SK-N-SH (cell line): ENCODE measurements around the gene CYP4F12. TPM values are rescaled to one million over a fixed set of nuclear protein-coding genes. Genes with fewer than 3 reads are reported as not detected.
"Not testable (repeated sequence)": the region's sequence is repeated elsewhere in the genome, so short reads cannot be mapped to it uniquely, and the experiment has no call there.

ENCODE experiments used
- CTCF ChIA-PET: fragments of 300-600, 350-600 bp; formaldehyde crosslinking; extraction: SDS; loops from one replicate; lab custom pipeline; 2021; lab: Yijun Ruan, JAX
- POLR2A ChIA-PET: fragments of 350-600 bp; sonication (Branson Sonifier 250); formaldehyde crosslinking; extraction: SDS; loops from one replicate; lab custom pipeline; 2020; ENCODE audit warnings: antibody characterized with exemption, inconsistent platforms; lab: Yijun Ruan, JAX
- DNase-seq: peaks from one replicate; pipeline ENCODE4 v3.0.0; 2012
- H2AFZ ChIP-seq: fragments of 200-600 bp; sonication (generic); 2 replicates; pipeline ENCODE4 v1.8.1; 2016; ENCODE audit warnings: antibody characterized with exemption, mild to moderate bottlenecking, low read depth
- H3F3A ChIP-seq: fragments of 200-600 bp; sonication (generic); replicated peaks from 2 replicates; pipeline ENCODE3; 2016; ENCODE audit warnings: antibody characterized with exemption, mild to moderate bottlenecking; ENCODE audit not compliant: insufficient read depth
- H3K27ac ChIP-seq, 2 experiments: fragments of 200-500 bp in 1 of 2; fragments of 200-600 bp in 1 of 2; sonication (Bioruptor generic) in 1 of 2; sonication (generic), shearing (Covaris generic) in 1 of 2; 2 replicates each; pipeline versions ENCODE4 v1.5.1 to v1.6.1; 2014 to 2016; ENCODE audit warnings: low read depth in 2 of 2, inconsistent platforms in 1 of 2, low read length in 1 of 2, mild to moderate bottlenecking in 1 of 2, mixed read lengths in 1 of 2
- H3K27me3 ChIP-seq: fragments of 200-600 bp; sonication (generic), shearing (Covaris generic); 2 replicates; pipeline ENCODE4 v1.6.1; 2016; ENCODE audit warnings: mixed run types; ENCODE audit not compliant: insufficient read depth
- H3K36me3 ChIP-seq, 2 experiments: fragments of 200-500 bp in 1 of 2; fragments of 200-600 bp in 1 of 2; sonication (Bioruptor generic) in 1 of 2; sonication (generic) in 1 of 2; replicated peaks in 1 of 2; 2 replicates each; pipeline versions ENCODE3 to v1.5.1; 2014 to 2016; ENCODE audit warnings: low read length in 1 of 2, mild to moderate bottlenecking in 1 of 2; ENCODE audit not compliant: insufficient read depth in 2 of 2, control insufficient read depth in 1 of 2
- H3K4me1 ChIP-seq, 2 experiments: fragments of 200-500 bp in 1 of 2; fragments of 200-600 bp in 1 of 2; sonication (Bioruptor generic) in 1 of 2; sonication (generic), shearing (Covaris generic) in 1 of 2; 2 replicates each; pipeline versions ENCODE4 v1.5.1 to v1.6.1; 2014 to 2016; ENCODE audit warnings: low read depth in 1 of 2, low read length in 1 of 2, mixed run types in 1 of 2; ENCODE audit not compliant: insufficient read depth in 2 of 2, control insufficient read depth in 1 of 2
- H3K4me2 ChIP-seq: fragments of 200-600 bp; sonication (generic), shearing (Covaris generic); 2 replicates; pipeline ENCODE4 v1.6.1; 2017; ENCODE audit warnings: mixed run types
- H3K4me3 ChIP-seq, 2 experiments: fragments of 200-500 bp in 1 of 2; fragments of 200-600 bp in 1 of 2; sonication (Bioruptor generic) in 1 of 2; sonication (generic), shearing (Covaris generic) in 1 of 2; 2 replicates each; pipeline versions ENCODE4 v1.5.1 to v1.8.1; 2014 to 2016; ENCODE audit warnings: low read depth in 2 of 2, inconsistent platforms in 1 of 2, low read length in 1 of 2, mild to moderate bottlenecking in 1 of 2, mixed read lengths in 1 of 2, moderate library complexity in 1 of 2
- H3K79me2 ChIP-seq: fragments of 200-600 bp; sonication (generic); 2 replicates; pipeline ENCODE4 v1.8.1; 2017; ENCODE audit warnings: mild to moderate bottlenecking; ENCODE audit not compliant: insufficient read depth
- H3K9ac ChIP-seq: fragments of 200-600 bp; sonication (generic); 2 replicates; pipeline ENCODE4 v1.6.1; 2017; ENCODE audit warnings: mixed run types
- H3K9me2 ChIP-seq: fragments of 200-600 bp; sonication (generic); 2 replicates; pipeline ENCODE4 v1.6.1; 2017; ENCODE audit warnings: mixed run types
- H3K9me3 ChIP-seq: fragments of 200-600 bp; sonication (generic); 2 replicates; pipeline ENCODE4 v1.6.1; 2017; ENCODE audit warnings: mixed run types, mild to moderate bottlenecking, moderate library complexity
- H4K20me1 ChIP-seq: fragments of 200-600 bp; sonication (generic); 2 replicates; pipeline ENCODE4 v1.6.1; 2017; ENCODE audit warnings: mild to moderate bottlenecking, mixed run types; ENCODE audit not compliant: insufficient read depth
- CHD2 ChIP-seq: fragments of 150-350 bp; IDR thresholded peaks from 2 replicates; pipeline ENCODE4 v1.6.1; 2018; ENCODE audit warnings: low read length; ENCODE audit not compliant: partially characterized antibody
- CTCF ChIP-seq: fragments of 200-600 bp; sonication (generic); IDR thresholded peaks from 2 replicates; pipeline ENCODE4 v1.6.1; 2017; ENCODE audit warnings: antibody characterized with exemption, mild to moderate bottlenecking, moderate library complexity
- ELF1 ChIP-seq: IDR thresholded peaks from 2 replicates; pipeline ENCODE4 v1.4.0; 2012
- EZH2phosphoT487 ChIP-seq: fragments of 200-600 bp; sonication (generic); IDR thresholded peaks from 2 replicates; pipeline ENCODE4 v1.6.1; 2017; ENCODE audit warnings: low read depth, mixed run types, mild to moderate bottlenecking, antibody characterized with exemption, moderate library complexity, borderline replicate concordance
- FOSL2 ChIP-seq: IDR thresholded peaks from 2 replicates; pipeline ENCODE4 v1.4.0; 2012; ENCODE audit warnings: low read depth, mild to moderate bottlenecking, moderate library complexity, borderline replicate concordance
- MEF2A ChIP-seq: IDR thresholded peaks from 2 replicates; pipeline ENCODE4 v1.4.0; 2012; ENCODE audit warnings: low read depth, borderline replicate concordance
- NFIC ChIP-seq: IDR thresholded peaks from 2 replicates; pipeline ENCODE4 v1.4.0; 2012; ENCODE audit warnings: borderline replicate concordance
- RCOR1 ChIP-seq: fragments of 150-350 bp; IDR thresholded peaks from 2 replicates; pipeline ENCODE4 v1.6.1; 2017; ENCODE audit warnings: antibody characterized with exemption, low read length
- SMC3 ChIP-seq: IDR thresholded peaks from 2 replicates; pipeline ENCODE4 v1.6.1; 2012; ENCODE audit warnings: low read depth, low read length, improper control_type of control experiment
- TCF12 ChIP-seq: IDR thresholded peaks from 2 replicates; pipeline ENCODE4 v1.4.0; 2012
- TEAD4 ChIP-seq: IDR thresholded peaks from 2 replicates; pipeline ENCODE4 v1.4.0; 2012; ENCODE audit warnings: mild to moderate bottlenecking, borderline replicate concordance; ENCODE audit not compliant: insufficient read depth
- USF1 ChIP-seq: IDR thresholded peaks from 2 replicates; pipeline ENCODE4 v1.4.0; 2012; ENCODE audit warnings: low read depth, borderline replicate concordance
- WGBS: methylation state at CpG from one replicate; pipeline ENCODE4 v1.1.6; 2017; ENCODE audit warnings: low lambda C conversion rate; 5-methylcytosine and 5-hydroxymethylcytosine counted together
- polyA plus RNA-seq, 3 experiments: library from polyadenylated mRNA; depleted of rRNA; stranded (reverse); fragments of >200 nt; gene quantifications; 2 replicates each; pipeline ENCODE4 v1.2.3, GENCODE V29; 2012
- TF ChIP-seq, protein P1 (sequence below): IDR thresholded peaks from 2 replicates; pipeline ENCODE4 v1.4.0; 2012; ENCODE audit warnings: low read depth

Gene CYP4F12
- polyA plus RNA-seq, 1 of the 3 experiments (the other 2 are of a cell fraction), result not detected

- H3F3A ChIP-seq, result no peaks in the 10 kb centered on the region
- no peak overlapping the region for H2AFZ ChIP-seq
- ChIA-PET CTCF (no interaction called here), POLR2A (no interaction called here)
- no peaks in the 10 kb centered on the region for H3K36me3 ChIP-seq
- no peaks in the 10 kb centered on the region for H3K9me2 ChIP-seq
- DNase-seq, result no peak
- no peaks in the 10 kb centered on the region for H3K9me3 ChIP-seq
- WGBS, result 0% methylated on average over 1 of the region's 3 CpGs
- no peak overlapping the region for H3K9ac ChIP-seq
- H3K4me2 ChIP-seq, result no peak overlapping the region
- no peak overlapping the region for H3K27ac ChIP-seq
- no peak for TF ChIP-seq ELF1
- TF ChIP-seq, protein P1, sequence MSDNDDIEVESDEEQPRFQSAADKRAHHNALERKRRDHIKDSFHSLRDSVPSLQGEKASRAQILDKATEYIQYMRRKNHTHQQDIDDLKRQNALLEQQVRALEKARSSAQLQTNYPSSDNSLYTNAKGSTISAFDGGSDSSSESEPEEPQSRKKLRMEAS, result no peak
- TF ChIP-seq FOSL2, result no peak
- no peaks in the 10 kb centered on the region for H3K79me2 ChIP-seq
- no peaks in the 10 kb centered on the region for H3K4me1 ChIP-seq
- H3K4me3 ChIP-seq, result no peak overlapping the region
- H3K27me3 ChIP-seq, result no peaks in the 10 kb centered on the region
- H4K20me1 ChIP-seq, result no peaks in the 10 kb centered on the region
Observed at GRCh38 chr19:15675560-15675959, 2.7 kb downstream of the CYP4F12 start.

- Histone ChIP-seq H3K4me3 (no peak overlapping the region), H3K9me3 (no peaks in the 10 kb centered on the region), H2AFZ (no peak overlapping the region), H3F3A (no peaks in the 10 kb centered on the region), H3K9ac (no peak overlapping the region), H3K4me2 (no peak overlapping the region), H3K9me2 (no peaks in the 10 kb centered on the region), H3K36me3 (no peaks in the 10 kb centered on the region), H3K4me1 (no peaks in the 10 kb centered on the region), H4K20me1 (no peaks in the 10 kb centered on the region), H3K27ac (no peak overlapping the region)
- 3% methylated on average over 4 of the region's 4 CpGs for WGBS
- ChIA-PET POLR2A (no interaction called here), CTCF (no interaction called here)
- TF ChIP-seq, protein P1, result no peak
- TF ChIP-seq CHD2 (no peak), CTCF (no peak), USF1 (no peak), MEF2A (no peak), TEAD4 (no peak), SMC3 (no peak), TCF12 (no peak), FOSL2 (no peak), RCOR1 (no peak), EZH2phosphoT487 (no peak), NFIC (no peak)
- TF ChIP-seq, all 33 proteins: peak for 0
- H3K27me3 ChIP-seq, result no peaks in the 10 kb centered on the region
- H3K79me2 ChIP-seq, result no peaks in the 10 kb centered on the region
- no peak for DNase-seq
Observed at GRCh38 chr19:15679089-15679488, 6.2 kb downstream of the CYP4F12 start.

- H3K9me2 ChIP-seq, H3K9me3 ChIP-seq, POLR2A ChIA-PET, CTCF ChIA-PET, H3K9ac ChIP-seq, H3K36me3 ChIP-seq, H3K4me2 ChIP-seq, H3K27ac ChIP-seq, H3K4me3 ChIP-seq, H3F3A ChIP-seq, H2AFZ ChIP-seq, DNase-seq, H3K4me1 ChIP-seq, H3K27me3 ChIP-seq, H4K20me1 ChIP-seq, H3K79me2 ChIP-seq: not testable (repeated sequence)
- 0% methylated on average over 2 of the region's 4 CpGs for WGBS
Observed at GRCh38 chr19:15679865-15680264, 7.0 kb downstream of the CYP4F12 start.
